OCI-LY7 (cell line): ENCODE data around the gene WEE2. TPM values are rescaled to one million over a fixed set of nuclear protein-coding genes. Genes with fewer than 3 reads are reported as not detected.

ENCODE experiments used
- BruUV-seq: library from RNA; stranded (reverse); fragments of 400-500 nt; replicated peaks from 2 replicates; lab custom pipeline; 2021; lab: Mats Ljungman, UMichigan
- CTCF ChIA-PET: fragments of 300-600 bp; sonication (Branson Sonifier 250); formaldehyde crosslinking; loops from one replicate; lab custom pipeline; 2022; ENCODE audit warnings: antibody characterized with exemption; ENCODE audit not compliant: unreplicated experiment; lab: Charles Lee
- POLR2A ChIA-PET: fragments of 300-600 bp; sonication (Branson Sonifier 250); formaldehyde crosslinking; loops from one replicate; lab custom pipeline; 2022; ENCODE audit warnings: antibody characterized with exemption; lab: Charles Lee
- DNase-seq: peaks from one replicate; pipeline ENCODE4 v3.0.0-alpha.2; 2015; ENCODE audit warnings: low spot score
- H2AFZ ChIP-seq: fragments of 200-600 bp; sonication (generic), shearing (Covaris generic); 2 replicates; pipeline ENCODE4 v1.6.1; 2014; ENCODE audit warnings: mild to moderate bottlenecking, antibody characterized with exemption, low read length, moderate library complexity
- H3K27ac ChIP-seq: fragments of 200-600 bp; sonication (generic); 2 replicates; pipeline ENCODE4 v1.5.1; 2014; ENCODE audit warnings: mixed run types, low read depth, mild to moderate bottlenecking, moderate library complexity, low read length, inconsistent platforms; ENCODE audit not compliant: poor library complexity, severe bottlenecking
- H3K36me3 ChIP-seq: fragments of 200-600 bp; sonication (generic); 2 replicates; pipeline ENCODE4 v1.6.1; 2014; ENCODE audit warnings: mild to moderate bottlenecking, antibody characterized with exemption, low read length, moderate library complexity, mixed read lengths; ENCODE audit not compliant: insufficient read depth
- H3K4me1 ChIP-seq: fragments of 200-600 bp; sonication (generic); 2 replicates; pipeline ENCODE4 v1.5.1; 2014; ENCODE audit warnings: mild to moderate bottlenecking, low read length; ENCODE audit not compliant: insufficient read depth, poor library complexity, severe bottlenecking
- H3K4me2 ChIP-seq: fragments of 200-600 bp; sonication (generic); 2 replicates; pipeline ENCODE4 v1.6.1; 2014; ENCODE audit warnings: mild to moderate bottlenecking, low read length
- H3K4me3 ChIP-seq: fragments of 200-600 bp; sonication (generic); 2 replicates; pipeline ENCODE4 v1.5.1; 2014; ENCODE audit warnings: mild to moderate bottlenecking, low read depth, low read length; ENCODE audit not compliant: poor library complexity, severe bottlenecking
- H3K79me2 ChIP-seq: fragments of 200-600 bp; sonication (generic); 2 replicates; pipeline ENCODE4 v1.6.1; 2016; ENCODE audit warnings: low read depth, mild to moderate bottlenecking, low read length, moderate library complexity, mixed read lengths; ENCODE audit not compliant: insufficient read depth
- H3K9me2 ChIP-seq: fragments of 200-600 bp; sonication (generic); 2 replicates; pipeline ENCODE4 v1.6.1; 2016; ENCODE audit warnings: mild to moderate bottlenecking, low read length, mixed read lengths; ENCODE audit not compliant: insufficient read depth
- H3K9me3 ChIP-seq: fragments of 200-600 bp; sonication (generic); 2 replicates; pipeline ENCODE4 v1.6.1; 2014; ENCODE audit warnings: mild to moderate bottlenecking, mixed run types, low read length, mixed read lengths
- H4K20me1 ChIP-seq: fragments of 200-600 bp; sonication (generic); 2 replicates; pipeline ENCODE4 v1.6.1; 2014; ENCODE audit warnings: mild to moderate bottlenecking, antibody characterized with exemption, low read length, moderate library complexity, mixed read lengths; ENCODE audit not compliant: insufficient read depth
- EZH2phosphoT487 ChIP-seq: fragments of 200-600 bp; sonication (generic); IDR thresholded peaks from 2 replicates; pipeline ENCODE4 v1.6.1; 2018; ENCODE audit warnings: low read depth, borderline replicate concordance, mild to moderate bottlenecking, mixed run types, antibody characterized with exemption, low read length, moderate library complexity, mixed read lengths
- intact Hi-C: fragments of 100-400 bp; cut with micrococcal nuclease; formaldehyde crosslinking; loops from one replicate; pipeline ENCODE4 v1.10.0; 2022; ENCODE audit not compliant: unreplicated experiment
- total RNA-seq, 2 experiments: library from RNA; depleted of rRNA in 1 of 2; stranded (reverse); fragments of >200 nt in 1 of 2; shearing (Covaris generic) in 1 of 2; gene quantifications; 2 replicates each; pipeline ENCODE4 v1.2.3, GENCODE V29; 2014 to 2022
- TF ChIP-seq, protein P1 (sequence below): fragments of 200-600 bp; sonication (generic); conservative IDR thresholded peaks from 2 replicates; pipeline ENCODE4 v1.5.1; 2014; ENCODE audit warnings: mild to moderate bottlenecking, antibody characterized with exemption, low read length, moderate library complexity, mixed read lengths

Gene WEE2
- total RNA-seq, 2 experiments from 2014 or later, result not detected

GRCh38 chr7:141685285-141686023 lies 22.7 kb upstream of the WEE2 start:
- H3K27ac ChIP-seq, result no peak overlapping the region
- no peak overlapping the region for H3K4me3 ChIP-seq
- H3K9me2 ChIP-seq, result no peaks in the 10 kb centered on the region
- H4K20me1 ChIP-seq, result no peaks in the 10 kb centered on the region
- DNase-seq, result no peak
- H3K79me2 ChIP-seq, result no peaks in the 10 kb centered on the region
- H3K4me2 ChIP-seq, result no peak overlapping the region
- no peak for TF ChIP-seq EZH2phosphoT487
- TF ChIP-seq, protein P1, sequence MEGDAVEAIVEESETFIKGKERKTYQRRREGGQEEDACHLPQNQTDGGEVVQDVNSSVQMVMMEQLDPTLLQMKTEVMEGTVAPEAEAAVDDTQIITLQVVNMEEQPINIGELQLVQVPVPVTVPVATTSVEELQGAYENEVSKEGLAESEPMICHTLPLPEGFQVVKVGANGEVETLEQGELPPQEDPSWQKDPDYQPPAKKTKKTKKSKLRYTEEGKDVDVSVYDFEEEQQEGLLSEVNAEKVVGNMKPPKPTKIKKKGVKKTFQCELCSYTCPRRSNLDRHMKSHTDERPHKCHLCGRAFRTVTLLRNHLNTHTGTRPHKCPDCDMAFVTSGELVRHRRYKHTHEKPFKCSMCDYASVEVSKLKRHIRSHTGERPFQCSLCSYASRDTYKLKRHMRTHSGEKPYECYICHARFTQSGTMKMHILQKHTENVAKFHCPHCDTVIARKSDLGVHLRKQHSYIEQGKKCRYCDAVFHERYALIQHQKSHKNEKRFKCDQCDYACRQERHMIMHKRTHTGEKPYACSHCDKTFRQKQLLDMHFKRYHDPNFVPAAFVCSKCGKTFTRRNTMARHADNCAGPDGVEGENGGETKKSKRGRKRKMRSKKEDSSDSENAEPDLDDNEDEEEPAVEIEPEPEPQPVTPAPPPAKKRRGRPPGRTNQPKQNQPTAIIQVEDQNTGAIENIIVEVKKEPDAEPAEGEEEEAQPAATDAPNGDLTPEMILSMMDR, result no peak
- H2AFZ ChIP-seq, result no peak overlapping the region
- H3K4me1 ChIP-seq, result no peaks in the 10 kb centered on the region
- CTCF ChIA-PET, result no interaction called here
- no peaks in the 10 kb centered on the region for H3K36me3 ChIP-seq
- H3K9me3 ChIP-seq, result no peaks in the 10 kb centered on the region
- intact Hi-C loops, result no loop called here
- POLR2A ChIA-PET, result interaction anchor here (0.6 kb wide), 1 partner anchor 83 kb away, joined by 3 read pairs; no protein-coding TSS in a partner anchor
- BruUV-seq, result no TSS peak

GRCh38 chr7:141686074-141686473 lies 22.1 kb upstream of the WEE2 start:
- intact Hi-C loops, result no loop called here
- POLR2A ChIA-PET, result no interaction called here
- CTCF ChIA-PET, result no interaction called here

DNA sequence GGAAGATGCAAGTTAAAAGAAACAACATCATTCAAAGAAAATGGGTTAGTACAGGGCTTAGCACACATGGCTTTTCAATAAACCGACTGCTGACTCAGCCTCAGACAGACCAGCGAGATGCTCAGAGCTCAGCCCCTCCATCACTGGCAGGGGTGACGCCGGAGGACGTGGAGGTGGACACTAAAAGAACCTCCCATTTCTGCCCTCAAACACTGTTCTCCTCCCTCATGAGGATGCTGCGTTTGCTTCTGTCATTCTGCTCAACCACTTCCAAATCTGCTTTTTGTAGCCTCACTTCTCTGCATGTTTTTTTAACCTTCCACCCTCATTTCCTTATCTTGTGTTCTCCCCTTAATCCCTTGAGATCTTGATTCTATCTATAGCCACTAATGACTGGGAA lies 21.5 kb upstream of the WEE2 start:
- no peak overlapping the region for H2AFZ ChIP-seq
- no peak for DNase-seq
- H3K79me2 ChIP-seq, result no peaks in the 10 kb centered on the region
- H3K9me2 ChIP-seq, result no peaks in the 10 kb centered on the region
- BruUV-seq, result no TSS peak
- TF ChIP-seq, protein P1, result no peak
- no peak for TF ChIP-seq EZH2phosphoT487
- no peak overlapping the region for H3K4me3 ChIP-seq
- H3K4me2 ChIP-seq, result no peak overlapping the region
- POLR2A ChIA-PET, result no interaction called here
- no peaks in the 10 kb centered on the region for H3K4me1 ChIP-seq
- H3K27ac ChIP-seq, result no peak overlapping the region
- no peaks in the 10 kb centered on the region for H4K20me1 ChIP-seq
- no peaks in the 10 kb centered on the region for H3K9me3 ChIP-seq
- CTCF ChIA-PET, result no interaction called here
- intact Hi-C loops, result no loop called here
- H3K36me3 ChIP-seq, result no peaks in the 10 kb centered on the region

More at GRCh38 chr7:141686074-141686473, 22.1 kb upstream of the WEE2 start:
- no peaks in the 10 kb centered on the region for H3K4me1 ChIP-seq
- no peaks in the 10 kb centered on the region for H3K9me2 ChIP-seq
- H3K4me2 ChIP-seq, result no peak overlapping the region
- DNase-seq, result no peak
- H3K79me2 ChIP-seq, result no peaks in the 10 kb centered on the region
- H3K9me3 ChIP-seq, result no peaks in the 10 kb centered on the region
- BruUV-seq, result no TSS peak
- no peak overlapping the region for H2AFZ ChIP-seq
- no peak overlapping the region for H3K4me3 ChIP-seq
- no peaks in the 10 kb centered on the region for H3K36me3 ChIP-seq
- TF ChIP-seq, protein P1, result no peak
- no peaks in the 10 kb centered on the region for H4K20me1 ChIP-seq
- H3K27ac ChIP-seq, result no peak overlapping the region
